H1 (cell line): Measurements from ENCODE around the gene CSGALNACT2. TPM values are rescaled to one million over a fixed set of nuclear protein-coding genes. Genes with fewer than 3 reads are reported as not detected.

Source experiments
- CTBP2 ChIP-seq: IDR thresholded peaks from 2 replicates; pipeline ENCODE4 v1.7.0; 2011; ENCODE audit warnings: borderline replicate concordance, mild to moderate bottlenecking, moderate library complexity, mixed read lengths, low read length; ENCODE audit not compliant: insufficient read depth, insufficient read length
- JUND ChIP-seq: IDR thresholded peaks from 2 replicates; pipeline ENCODE4 v1.6.1; 2011; ENCODE audit warnings: mild to moderate bottlenecking, improper control_type of control experiment, low read length
- RBBP5 ChIP-seq: IDR thresholded peaks from 2 replicates; pipeline ENCODE4 v1.7.1; 2012; ENCODE audit warnings: low read depth, mild to moderate bottlenecking, inconsistent platforms, low read length, moderate library complexity, borderline replicate concordance
- SP4 ChIP-seq: IDR thresholded peaks from 2 replicates; pipeline ENCODE4 v1.6.1; 2012; ENCODE audit warnings: low read length, inconsistent platforms
- polyA plus RNA-seq, 7 experiments: library from polyadenylated mRNA; depleted of rRNA in 3 of 7; stranded (reverse) in 5 of 7; unstranded in 2 of 7; fragments of >200 nt in 5 of 7; fragments of 200-250 nt in 2 of 7; gene quantifications; 1 replicate in 5 of 7; 2 replicates in 1 of 7; 4 replicates in 1 of 7; pipeline versions ENCODE4 v1.2.1 to v1.2.3, GENCODE V29; 2011 to 2013; ENCODE audit warnings: missing spikeins in 2 of 7, mixed read lengths in 2 of 7
- total RNA-seq: library from RNA; stranded (reverse); fragmentation: NEBNext Ultra II Directional; extraction: Animal tissue kit (Norgen Biotek cat#: 25700); gene quantifications from 2 replicates; pipeline ENCODE4 v1.2.1, GENCODE V29; 2021

CSGALNACT2 gene
- total and polyA plus RNA-seq, 2 of the 8 experiments (the other 6 are each of a cell fraction or from before 2014, with no cell fraction given) = 2.6 to 5.3 TPM

DNA sequence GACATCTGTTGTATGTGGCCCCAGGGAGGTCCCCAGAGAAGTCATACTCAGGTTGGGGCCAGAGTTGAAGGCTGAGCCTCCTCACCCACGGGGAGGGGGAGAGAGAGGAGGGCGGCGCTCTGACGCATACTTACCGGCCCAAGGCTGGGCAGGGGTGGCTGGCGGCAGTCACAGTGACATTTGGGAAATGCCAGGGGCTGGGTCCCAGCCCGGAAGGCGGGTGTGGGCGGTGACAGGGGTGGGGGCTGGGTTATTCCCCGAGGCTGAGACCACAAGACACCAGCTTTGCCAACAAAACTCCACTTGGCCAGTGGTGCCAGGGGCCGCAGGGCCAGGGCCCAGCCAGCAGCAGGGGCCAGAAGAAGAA is 87.5 kb downstream of the CSGALNACT2 start (continued):
- TF ChIP-seq CTBP2 (no peak), SP4 (no peak), JUND (no peak), RBBP5 (no peak)
- TF ChIP-seq, all 59 proteins: peak for 0
